AG04450 (cell line): ENCODE results near the gene PUM2. TPM values are rescaled to one million over a fixed set of nuclear protein-coding genes. Genes with fewer than 3 reads are reported as not detected.

Experiments used
- CTCF ChIA-PET: fragments of 300-600, 350-600 bp; formaldehyde crosslinking; extraction: SDS; loops from one replicate; lab custom pipeline; 2022; ENCODE audit warnings: antibody characterized with exemption, inconsistent platforms; lab: Charles Lee
- POLR2A ChIA-PET: fragments of 350-600 bp; formaldehyde crosslinking; extraction: SDS; loops from one replicate; lab custom pipeline; 2021; ENCODE audit warnings: antibody characterized with exemption, inconsistent platforms; lab: Yijun Ruan, JAX
- DNase-seq: peaks from one replicate; pipeline ENCODE4 v3.0.0-alpha.2; 2011; ENCODE audit warnings: low read depth, low spot score
- H3K27ac ChIP-seq: one replicate; pipeline ENCODE4 v1.5.1; 2012; ENCODE audit warnings: low read depth, low read length, control low read depth
- H3K27me3 ChIP-seq: one replicate; pipeline ENCODE4 v1.6.0; 2012; ENCODE audit warnings: low read length; ENCODE audit not compliant: control insufficient read depth, insufficient read depth
- H3K4me3 ChIP-seq: 2 replicates; pipeline ENCODE4 v1.5.1; 2011; ENCODE audit warnings: mild to moderate bottlenecking, low read depth, low read length, control low read depth
- H3K9me3 ChIP-seq: 2 replicates; pipeline ENCODE4 v1.5.1; 2012; ENCODE audit warnings: low read length; ENCODE audit not compliant: control insufficient read depth, insufficient read depth
- CTCF ChIP-seq: IDR thresholded peaks from 2 replicates; pipeline ENCODE4 v1.5.1; 2011; ENCODE audit warnings: low read depth, low read length, control low read depth, inconsistent platforms
- polyA plus RNA-seq: library from polyadenylated mRNA; depleted of rRNA; stranded (reverse); fragments of >200 nt; gene quantifications from 2 replicates; pipeline ENCODE4 v1.2.3, GENCODE V29; 2011

The PUM2 gene
- polyA plus RNA-seq, 1 experiment: 53.7 TPM

- Histone ChIP-seq H3K9me3 (no peaks in the 10 kb centered on the region), H3K4me3 (no peak overlapping the region), H3K27me3 (no peaks in the 10 kb centered on the region), H3K27ac (no peak overlapping the region)
- no peak for TF ChIP-seq CTCF
- CTCF ChIA-PET: interaction anchor here (3.1 to 4.2 kb wide), 2 partner anchors 16 to 19 kb away, joined by 9 to 31 read pairs; no protein-coding TSS in a partner anchor
- DNase-seq: no peak
- POLR2A ChIA-PET: no interaction called here
Measured at GRCh38 chr2:20307311-20307710, 43.3 kb downstream of the PUM2 start.

GRCh38 chr2:20304411-20304810 is 46.2 kb downstream of the PUM2 start:
- no peaks in the 10 kb centered on the region for H3K27me3 ChIP-seq
- peak; percentile 15 for DNase-seq
- H3K4me3 ChIP-seq: no peak overlapping the region
- ChIA-PET POLR2A (interaction anchor here (0.8 kb wide), 1 partner anchor 13 kb away, joined by 3 read pairs; no protein-coding TSS in a partner anchor), CTCF (interaction anchor here (0.8 to 2.9 kb wide), 8 partner anchors 10 to 338 kb away, joined by 3 to 22 read pairs (median 4); no protein-coding TSS in a partner anchor)
- TF ChIP-seq CTCF: no peak
- H3K9me3 ChIP-seq: no peaks in the 10 kb centered on the region
- no peak overlapping the region for H3K27ac ChIP-seq

- DNase-seq: no peak
- Histone ChIP-seq H3K27me3 (no peaks in the 10 kb centered on the region), H3K4me3 (no peak overlapping the region), H3K27ac (no peak overlapping the region), H3K9me3 (no peaks in the 10 kb centered on the region)
- ChIA-PET CTCF (interaction anchor here (1.0 to 2.9 kb wide), 7 partner anchors 13 to 339 kb away, joined by 3 to 22 read pairs (median 5); no protein-coding TSS in a partner anchor), POLR2A (interaction anchor here (0.8 kb wide), 1 partner anchor 13 kb away, joined by 3 read pairs; no protein-coding TSS in a partner anchor)
- TF ChIP-seq CTCF: no peak
Measured at GRCh38 chr2:20303966-20304365, 46.7 kb downstream of the PUM2 start.

DNA sequence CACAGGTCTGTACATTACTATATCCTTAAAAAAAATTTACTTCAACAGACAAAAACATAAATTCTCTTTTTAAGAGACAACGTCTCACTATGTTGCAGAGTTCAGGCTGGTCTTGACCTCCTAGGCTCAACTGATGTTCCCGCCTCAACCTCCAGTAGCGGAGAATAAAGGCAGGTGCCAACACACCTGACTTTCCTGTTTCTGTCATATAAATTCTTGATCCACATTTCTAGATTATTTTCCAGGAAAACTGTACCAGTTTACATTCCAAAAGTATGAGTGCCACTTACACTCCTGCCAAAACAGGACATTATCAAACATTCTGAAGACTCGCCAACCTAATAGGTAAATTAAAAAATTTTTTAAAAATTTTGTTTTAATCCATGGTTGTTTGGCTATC is 48.6 kb downstream of the PUM2 start:
- POLR2A ChIA-PET: no interaction called here
- H3K4me3 ChIP-seq: no peak overlapping the region
- no peak for DNase-seq
- no peak for TF ChIP-seq CTCF
- H3K9me3 ChIP-seq: no peaks in the 10 kb centered on the region
- CTCF ChIA-PET: no interaction called here
- H3K27me3 ChIP-seq: no peaks in the 10 kb centered on the region
- H3K27ac ChIP-seq: no peak overlapping the region

- ChIA-PET CTCF (interaction anchor here (0.7 to 1.4 kb wide), 4 partner anchors 10 to 342 kb away, joined by 3 to 11 read pairs (median 7); no protein-coding TSS in a partner anchor), POLR2A (interaction anchor here (0.6 to 0.7 kb wide), 2 partner anchors 13 to 33 kb away, joined by 3 to 4 read pairs; no protein-coding TSS in a partner anchor)
- no peak for DNase-seq
- H3K9me3 ChIP-seq: no peaks in the 10 kb centered on the region
- H3K27me3 ChIP-seq: no peaks in the 10 kb centered on the region
- TF ChIP-seq CTCF: no peak
- H3K4me3 ChIP-seq: no peak overlapping the region
- H3K27ac ChIP-seq: no peak overlapping the region
Measured at GRCh38 chr2:20300656-20301055, 50.0 kb downstream of the PUM2 start.
